Fibroblast of skin of abdomen (primary cell): ENCODE results near the gene OSCP1.
A peak's percentile ranks its signal among the peaks of the same experiment; 100 is the strongest.

ENCODE experiments used
- DNase-seq: peaks from one replicate; pipeline ENCODE4 v3.0.0-alpha.2; 2013

OSCP1 gene

DNA sequence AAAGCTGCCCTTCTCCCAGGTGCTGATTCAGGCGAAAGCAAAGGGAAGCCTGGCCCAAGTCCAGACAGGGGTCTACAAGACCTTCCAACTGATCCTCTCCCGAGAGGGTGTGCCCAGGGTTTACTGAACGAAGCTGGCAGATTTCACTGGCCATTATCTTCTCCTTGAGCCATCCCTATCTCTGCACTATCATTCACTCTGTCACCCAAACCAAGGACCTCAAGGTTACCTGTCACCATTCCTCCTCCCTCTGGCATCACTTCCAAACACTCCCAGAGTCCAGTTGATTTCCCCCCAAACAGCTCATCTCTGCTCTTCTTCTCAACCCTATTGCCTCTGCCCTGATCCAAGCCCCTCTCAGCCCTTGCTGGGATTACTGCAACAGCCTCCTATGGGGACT lies 69.5 kb downstream of the OSCP1 start:
- DNase-seq = no peak

DNA sequence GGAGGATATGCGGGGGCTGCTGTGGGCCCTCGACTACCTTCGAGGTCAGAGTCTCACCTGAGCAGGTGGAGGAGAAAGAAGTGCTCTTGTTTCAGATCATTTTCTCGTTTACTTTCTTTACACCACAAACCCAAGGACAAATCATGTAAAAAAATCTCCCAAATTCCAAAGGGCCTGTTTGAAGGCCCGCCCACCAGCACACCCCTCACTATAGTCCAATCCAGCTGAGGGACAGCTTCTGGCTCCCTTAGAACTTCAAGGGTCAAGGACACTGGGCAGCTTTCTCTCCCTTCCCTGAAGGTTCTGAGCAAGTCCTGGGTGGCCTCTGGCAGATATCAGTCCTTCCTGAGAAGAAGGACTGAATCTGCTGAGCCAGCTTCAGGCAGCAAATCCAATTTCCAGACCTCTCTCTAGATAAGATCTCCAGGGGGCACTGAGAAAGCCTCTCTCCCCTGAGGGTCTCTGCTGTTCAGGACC lies 70.1 kb downstream of the OSCP1 start:
- no peak for DNase-seq

DNA sequence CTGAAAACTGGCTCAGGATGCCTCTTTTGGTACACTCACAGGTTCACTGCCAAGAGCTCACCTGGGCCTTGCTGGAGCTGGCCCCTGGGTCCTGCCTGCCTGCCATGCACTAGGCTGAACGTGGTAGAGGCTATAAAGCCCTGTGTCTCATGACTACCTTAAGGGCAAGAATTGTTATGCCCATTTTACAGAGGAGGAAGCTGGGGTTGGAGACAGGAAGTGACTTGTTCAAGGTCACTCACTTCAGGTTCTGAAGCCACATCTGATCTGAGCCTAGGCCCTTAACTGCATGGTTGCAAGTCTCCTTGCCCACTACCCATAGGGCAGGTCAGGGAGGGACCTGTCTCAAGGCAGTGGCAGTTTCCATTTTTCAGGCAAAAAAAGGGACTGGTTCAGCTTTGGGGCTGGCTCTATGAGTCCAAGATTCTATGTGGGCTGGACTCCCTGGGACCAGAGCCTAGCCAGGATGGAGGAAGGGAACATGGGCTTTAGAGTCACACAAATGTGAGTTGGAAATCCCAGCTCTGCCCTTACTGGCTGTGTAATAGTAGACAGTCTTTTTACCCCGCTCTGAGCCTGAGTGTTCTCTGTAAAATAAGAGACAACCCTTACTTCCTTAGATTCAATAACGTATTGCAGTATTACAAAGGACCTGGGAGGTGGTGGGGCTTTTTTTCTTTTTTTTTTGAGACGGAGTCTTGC lies 72.3 kb downstream of the OSCP1 start:
- no peak for DNase-seq

DNA sequence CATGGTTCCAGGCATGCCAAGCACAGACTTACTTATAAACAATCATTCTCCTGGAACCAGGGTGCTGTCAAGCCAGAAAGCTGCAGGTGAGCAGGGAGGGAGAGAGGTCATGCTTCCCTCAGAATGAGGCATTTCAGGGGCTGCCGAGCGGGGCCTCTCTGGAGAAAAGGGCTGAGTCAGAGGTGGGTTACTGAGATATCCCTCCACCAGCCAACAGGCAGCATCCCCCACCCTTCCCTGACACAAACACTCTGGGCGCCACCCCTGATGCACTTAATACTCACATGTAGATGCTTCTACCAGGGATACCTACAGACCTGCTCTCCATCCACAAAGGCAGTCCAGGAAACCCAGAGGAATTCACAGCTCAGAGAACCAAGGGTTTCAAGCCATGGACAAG lies 77.6 kb downstream of the OSCP1 start:
- no peak for DNase-seq

DNA sequence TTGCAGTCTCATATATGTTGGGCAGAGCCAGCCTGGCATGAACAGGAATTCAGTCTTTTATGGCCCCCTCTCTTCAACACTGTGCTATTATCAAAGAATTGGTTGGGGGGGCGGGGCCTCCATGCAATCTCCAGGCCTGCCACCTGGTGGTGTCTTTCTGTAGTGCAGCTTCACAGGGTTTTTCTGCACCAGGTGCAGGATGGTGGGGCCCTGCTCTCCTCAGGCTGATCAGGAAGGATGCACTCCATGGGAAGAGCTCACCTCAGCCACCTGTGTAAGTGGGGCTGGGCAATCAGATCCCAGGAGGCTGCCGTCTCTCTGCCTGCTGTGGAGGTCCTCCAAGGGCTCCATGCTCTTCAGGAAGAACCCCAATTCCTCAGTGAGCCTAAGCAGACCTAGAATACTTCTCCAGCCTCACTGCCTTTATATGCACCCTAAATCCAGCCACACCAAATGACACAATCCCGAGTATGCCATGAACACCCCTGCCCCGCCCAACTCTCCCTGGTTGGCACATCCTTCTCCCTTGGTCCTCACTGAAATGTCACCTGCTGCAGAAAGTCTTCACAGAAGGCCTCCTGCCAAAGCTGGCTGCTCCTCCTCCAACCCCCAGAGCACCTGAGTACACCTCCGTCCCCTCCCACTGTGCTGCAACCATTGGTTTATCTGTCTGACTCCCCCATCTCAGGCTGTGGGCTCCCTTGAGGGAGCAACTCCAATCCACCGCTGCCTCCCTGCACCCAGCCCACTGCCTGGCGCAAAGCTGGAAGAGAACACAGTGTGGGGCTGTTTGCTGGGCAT lies 81.0 kb downstream of the OSCP1 start:
- peak; percentile 62 for DNase-seq
